DND-41 (cell line): ENCODE results near the gene CPEB4.

Experiments
- ATAC-seq: fragments of 200-7000 bp; cut with Tn5 transposase; 3 replicates; pipeline ENCODE4 v1.9.1; 2021; ENCODE audit warnings: low read depth; ENCODE audit not compliant: insufficient read depth
- DNase-seq: peaks from one replicate; pipeline ENCODE4 v3.0.0-alpha.2; 2020
- H2AFZ ChIP-seq: 2 replicates; pipeline ENCODE4 v1.6.0; 2012; ENCODE audit warnings: low read depth, low read length
- H3K27ac ChIP-seq: 2 replicates; pipeline ENCODE4 v1.5.1; 2012; ENCODE audit warnings: low read length, inconsistent platforms
- H3K27me3 ChIP-seq: fragments of 200-600 bp; sonication (generic); 2 replicates; pipeline ENCODE4 v1.6.0; 2012; ENCODE audit warnings: low read length, mild to moderate bottlenecking, inconsistent platforms; ENCODE audit not compliant: insufficient read depth, poor library complexity
- H3K36me3 ChIP-seq: 2 replicates; pipeline ENCODE4 v1.5.1; 2012; ENCODE audit warnings: low read length, inconsistent platforms; ENCODE audit not compliant: insufficient read depth
- H3K4me1 ChIP-seq: 2 replicates; pipeline ENCODE4 v1.5.1; 2012; ENCODE audit warnings: mild to moderate bottlenecking, low read length; ENCODE audit not compliant: insufficient read depth
- H3K4me2 ChIP-seq: 2 replicates; pipeline ENCODE4 v1.6.0; 2012; ENCODE audit warnings: mild to moderate bottlenecking, moderate library complexity, low read length, inconsistent platforms; ENCODE audit not compliant: insufficient read depth
- H3K4me3 ChIP-seq, 2 experiments: fragments of 200-600 bp in 1 of 2; shearing (Covaris generic) in 1 of 2; 2 replicates each; pipeline ENCODE4 v1.5.1; 2012 to 2016; ENCODE audit warnings: inconsistent platforms in 2 of 2, low read length in 2 of 2, mild to moderate bottlenecking in 2 of 2, low read depth in 1 of 2, moderate library complexity in 1 of 2
- H3K79me2 ChIP-seq: 2 replicates; pipeline ENCODE4 v1.6.0; 2012; ENCODE audit warnings: low read length, inconsistent platforms; ENCODE audit not compliant: insufficient read depth
- H3K9ac ChIP-seq: 2 replicates; pipeline ENCODE4 v1.6.0; 2012; ENCODE audit warnings: low read depth, mild to moderate bottlenecking, inconsistent platforms, low read length, moderate library complexity
- H3K9me3 ChIP-seq: 2 replicates; pipeline ENCODE4 v1.5.1; 2012; ENCODE audit warnings: low read length, moderate library complexity, mild to moderate bottlenecking, inconsistent platforms; ENCODE audit not compliant: insufficient read depth, severe bottlenecking
- H4K20me1 ChIP-seq: 2 replicates; pipeline ENCODE4 v1.6.0; 2012; ENCODE audit warnings: low read length; ENCODE audit not compliant: insufficient read depth
- CTCF ChIP-seq: IDR thresholded peaks from 2 replicates; pipeline ENCODE4 v1.5.1; 2012; ENCODE audit warnings: borderline replicate concordance, low read length, moderate library complexity, mild to moderate bottlenecking; ENCODE audit not compliant: poor library complexity, severe bottlenecking; ENCODE audit errors: extremely low read depth
- EZH2 ChIP-seq: IDR thresholded peaks from 3 replicates; pipeline ENCODE4 v1.6.1; 2012; ENCODE audit warnings: borderline replicate concordance, low read depth, mild to moderate bottlenecking, moderate library complexity, low read length, inconsistent platforms; ENCODE audit not compliant: severe bottlenecking

The CPEB4 gene

GRCh38 chr5:173846929-173847501 lies 41.1 kb upstream of the CPEB4 start:
- peaks cover 6% of the 10 kb centered on the region for H3K27me3 ChIP-seq
- no peak overlapping the region for H3K4me2 ChIP-seq
- no peaks in the 10 kb centered on the region for H3K36me3 ChIP-seq
- no peak overlapping the region for H3K27ac ChIP-seq
- H2AFZ ChIP-seq: no peak overlapping the region
- H3K9me3 ChIP-seq: no peaks in the 10 kb centered on the region
- no peak for ATAC-seq
- no peak for DNase-seq
- H3K79me2 ChIP-seq: no peaks in the 10 kb centered on the region
- H3K4me3 ChIP-seq: no peak overlapping the region
- no peaks in the 10 kb centered on the region for H3K4me1 ChIP-seq
- H4K20me1 ChIP-seq: no peaks in the 10 kb centered on the region
- TF ChIP-seq CTCF: no peak
- no peak for TF ChIP-seq EZH2
- no peak overlapping the region for H3K9ac ChIP-seq

- H3K9ac ChIP-seq: no peak overlapping the region
- no peak overlapping the region for H3K27ac ChIP-seq
- DNase-seq: no peak
- H3K79me2 ChIP-seq: no peaks in the 10 kb centered on the region
- H4K20me1 ChIP-seq: no peaks in the 10 kb centered on the region
- no peaks in the 10 kb centered on the region for H3K9me3 ChIP-seq
- no peak for ATAC-seq
- no peak for TF ChIP-seq CTCF
- no peak for TF ChIP-seq EZH2
- H3K4me3 ChIP-seq: no peak overlapping the region
- H3K4me2 ChIP-seq: no peak overlapping the region
- no peaks in the 10 kb centered on the region for H3K36me3 ChIP-seq
- peaks cover 6% of the 10 kb centered on the region for H3K27me3 ChIP-seq
- no peak overlapping the region for H2AFZ ChIP-seq
- no peaks in the 10 kb centered on the region for H3K4me1 ChIP-seq
These were observed 39.1 kb upstream of the CPEB4 start for GRCh38 chr5:173848986-173849596.

GRCh38 chr5:173849908-173850307 lies 38.2 kb upstream of the CPEB4 start:
- no peak for TF ChIP-seq CTCF
- TF ChIP-seq EZH2: no peak
- H3K4me3 ChIP-seq: no peak overlapping the region

More at GRCh38 chr5:173849908-173850307, 38.2 kb upstream of the CPEB4 start:
- DNase-seq: no peak
- no peak overlapping the region for H3K9ac ChIP-seq
- H3K27me3 ChIP-seq: peaks cover 6% of the 10 kb centered on the region
- no peaks in the 10 kb centered on the region for H4K20me1 ChIP-seq
- H3K79me2 ChIP-seq: no peaks in the 10 kb centered on the region
- no peaks in the 10 kb centered on the region for H3K9me3 ChIP-seq
- ATAC-seq: no peak
- H3K4me2 ChIP-seq: no peak overlapping the region
- no peaks in the 10 kb centered on the region for H3K36me3 ChIP-seq
- no peaks in the 10 kb centered on the region for H3K4me1 ChIP-seq
- H3K27ac ChIP-seq: no peak overlapping the region
- no peak overlapping the region for H2AFZ ChIP-seq
